Stimulated activated effector memory CD8-positive, alpha-beta T cell treated with anti-CD3 and anti-CD28 coated beads, Interleukin-12 subunit alpha, Interleukin-12 subunit beta, amount 100 ng/mL, for 72 hours (primary cell): ENCODE measurements around the gene ZNF586.
"Not testable (repeated sequence)": the region's sequence is repeated elsewhere in the genome, so short reads cannot be mapped to it uniquely, and the experiment has no call there.

Source experiments
- ATAC-seq: fragments of 150-1000 bp; cut with Tn5 transposase; 2 replicates; pipeline ENCODE4 v1.10.0; 2021
- DNase-seq, 2 donors: peaks; one replicate each; pipeline ENCODE4 v3.0.0; 2021 to 2022; ENCODE audit warnings: low spot score in 2 of 2
- H3K27ac Mint-ChIP-seq: one replicate; pipeline ENCODE4 v1.8.0; 2022; ENCODE audit warnings: mild to moderate bottlenecking, mixed read lengths
- H3K36me3 Mint-ChIP-seq: one replicate; pipeline ENCODE4 v1.8.0; 2022; ENCODE audit warnings: mild to moderate bottlenecking, mixed read lengths
- H3K4me1 Mint-ChIP-seq: one replicate; pipeline ENCODE4 v1.8.0; 2022; ENCODE audit warnings: mixed read lengths
- H3K4me3 Mint-ChIP-seq: one replicate; pipeline ENCODE4 v1.8.0; 2022; ENCODE audit warnings: mild to moderate bottlenecking, mixed read lengths
- H3K9me3 Mint-ChIP-seq: one replicate; pipeline ENCODE4 v1.8.0; 2022; ENCODE audit warnings: mixed read lengths

The ZNF586 gene

GRCh38 chr19:57812975-57813820, 43.7 kb downstream of the ZNF586 start:
- H3K36me3 Mint-ChIP-seq: peaks cover 54% of the 10 kb centered on the region
- peak overlapping the region; percentile 40 for H3K27ac Mint-ChIP-seq
- H3K9me3 Mint-ChIP-seq, DNase-seq: not testable (repeated sequence)
- peak overlapping the region; percentile 97 for H3K4me3 Mint-ChIP-seq
- H3K4me1 Mint-ChIP-seq: peaks cover 42% of the 10 kb centered on the region
- peak; percentile 42 for ATAC-seq

- Mint-ChIP-seq H3K4me3 (peak overlapping the region; percentile 97), H3K9me3 (no peaks in the 10 kb centered on the region), H3K27ac (peak overlapping the region; percentile 94), H3K36me3 (peaks cover 48% of the 10 kb centered on the region), H3K4me1 (peaks cover 42% of the 10 kb centered on the region)
- ATAC-seq (no peak), DNase-seq (no peak)
Measured at GRCh38 chr19:57813919-57814504, 44.5 kb downstream of the ZNF586 start.

- Mint-ChIP-seq H3K4me1 (peaks cover 44% of the 10 kb centered on the region), H3K9me3 (no peaks in the 10 kb centered on the region), H3K4me3 (peak within 1 kb of the TSS; percentile 97), H3K27ac (peak within 1 kb of the TSS; percentile 94), H3K36me3 (peaks cover 48% of the 10 kb centered on the region)
- DNase-seq: peak; percentile 41 to 81
- peak; percentile 84 for ATAC-seq
Measured at GRCh38 chr19:57814505-57815246, 45.2 kb downstream of the ZNF586 start, which contains the start of gene ZNF552. ZNF552 (minus strand) TSS chr19:57814913; CDS start chr19:57814743, 170 bp downstream.

GRCh38 chr19:57815247-57816075, 46.0 kb downstream of the ZNF586 start:
- ATAC-seq (no peak), DNase-seq (no peak)
- H3K27ac Mint-ChIP-seq: peak overlapping the region; percentile 94
- no peaks in the 10 kb centered on the region for H3K9me3 Mint-ChIP-seq
- peaks cover 52% of the 10 kb centered on the region for H3K4me1 Mint-ChIP-seq
- H3K4me3 Mint-ChIP-seq: peak overlapping the region; percentile 97
- peaks cover 48% of the 10 kb centered on the region for H3K36me3 Mint-ChIP-seq

DNA sequence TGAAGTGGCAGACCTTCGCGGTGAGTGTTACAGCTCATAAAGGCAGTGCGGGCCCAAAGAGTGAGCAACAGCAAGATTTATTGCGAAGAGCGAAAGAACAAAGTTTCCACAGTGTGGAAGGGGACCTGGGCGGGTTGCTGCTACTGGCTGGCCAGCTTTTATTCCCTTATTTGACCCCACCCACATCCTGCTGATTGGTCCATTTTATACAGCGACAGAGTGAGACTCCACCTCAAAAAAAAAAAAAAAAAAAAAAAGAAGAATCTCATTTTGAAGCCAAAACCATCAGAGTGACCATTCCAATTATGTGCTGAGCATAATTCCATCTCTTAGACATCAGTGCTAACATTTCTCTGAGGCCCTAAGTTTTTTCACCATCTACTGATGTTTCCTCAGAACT, 47.2 kb downstream of the ZNF586 start:
- no peak for DNase-seq
- Mint-ChIP-seq H3K4me3 (no peak overlapping the region), H3K9me3 (no peaks in the 10 kb centered on the region), H3K36me3 (peaks cover 47% of the 10 kb centered on the region), H3K27ac (no peak overlapping the region), H3K4me1 (peaks cover 60% of the 10 kb centered on the region)
- no peak for ATAC-seq

DNA sequence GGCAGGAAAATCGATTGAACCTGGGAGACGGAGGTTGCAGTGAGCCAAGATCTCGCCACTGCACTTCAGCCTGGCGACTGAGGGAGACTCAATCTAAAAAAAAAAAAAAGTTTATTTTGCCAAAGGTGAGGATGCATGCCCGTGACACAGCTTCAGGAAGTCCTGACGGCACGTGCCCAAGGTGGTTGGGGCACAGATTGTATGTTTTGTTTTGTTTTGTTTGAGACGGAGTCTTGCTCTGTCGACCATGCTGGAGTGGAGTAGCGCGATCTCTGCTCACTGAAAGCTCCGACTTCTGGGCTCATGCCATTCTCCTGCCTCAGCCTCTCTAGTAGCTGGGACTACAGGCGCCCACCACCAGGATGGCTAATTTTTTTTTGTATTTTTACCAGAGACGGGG, 48.5 kb downstream of the ZNF586 start:
- H3K4me1 Mint-ChIP-seq: peaks cover 58% of the 10 kb centered on the region
- H3K9me3 Mint-ChIP-seq: no peaks in the 10 kb centered on the region
- no peak overlapping the region for H3K27ac Mint-ChIP-seq
- peak overlapping the region; percentile 98 for H3K4me3 Mint-ChIP-seq
- peaks cover 49% of the 10 kb centered on the region for H3K36me3 Mint-ChIP-seq
- ATAC-seq: no peak
- no peak for DNase-seq

DNA sequence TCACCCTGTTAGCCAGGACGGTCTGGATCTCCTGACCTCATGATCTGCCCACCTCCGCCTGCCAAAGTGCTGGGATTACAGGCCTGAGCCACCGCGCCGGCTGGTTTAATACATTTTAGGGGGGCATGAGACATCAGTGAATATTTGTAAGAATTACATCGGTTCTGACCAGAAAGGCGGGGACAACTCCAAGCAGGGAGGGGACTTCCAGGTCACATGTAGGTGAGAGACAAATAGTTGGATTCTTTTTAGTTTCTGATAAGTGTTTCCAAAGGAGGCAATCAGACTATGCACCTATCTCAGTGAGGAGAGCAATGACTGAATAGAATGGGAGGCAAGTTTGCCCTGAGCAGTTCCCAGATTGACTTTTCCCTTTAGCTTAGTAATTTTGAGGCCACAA, 48.9 kb downstream of the ZNF586 start:
- H3K27ac Mint-ChIP-seq: no peak overlapping the region
- DNase-seq: no peak
- H3K4me3 Mint-ChIP-seq: peak overlapping the region; percentile 98
- no peak for ATAC-seq
- H3K4me1 Mint-ChIP-seq: peaks cover 58% of the 10 kb centered on the region
- H3K36me3 Mint-ChIP-seq: peaks cover 52% of the 10 kb centered on the region
- no peaks in the 10 kb centered on the region for H3K9me3 Mint-ChIP-seq

GRCh38 chr19:57819475-57820148, 50.1 kb downstream of the ZNF586 start:
- H3K9me3 Mint-ChIP-seq: no peaks in the 10 kb centered on the region
- H3K27ac Mint-ChIP-seq: peak overlapping the region; percentile 99
- DNase-seq (peak; percentile 54 to 84), ATAC-seq (peak; percentile 96)
- H3K36me3 Mint-ChIP-seq: peaks cover 44% of the 10 kb centered on the region
- peak overlapping the region; percentile 98 for H3K4me3 Mint-ChIP-seq
- peaks cover 56% of the 10 kb centered on the region for H3K4me1 Mint-ChIP-seq

DNA sequence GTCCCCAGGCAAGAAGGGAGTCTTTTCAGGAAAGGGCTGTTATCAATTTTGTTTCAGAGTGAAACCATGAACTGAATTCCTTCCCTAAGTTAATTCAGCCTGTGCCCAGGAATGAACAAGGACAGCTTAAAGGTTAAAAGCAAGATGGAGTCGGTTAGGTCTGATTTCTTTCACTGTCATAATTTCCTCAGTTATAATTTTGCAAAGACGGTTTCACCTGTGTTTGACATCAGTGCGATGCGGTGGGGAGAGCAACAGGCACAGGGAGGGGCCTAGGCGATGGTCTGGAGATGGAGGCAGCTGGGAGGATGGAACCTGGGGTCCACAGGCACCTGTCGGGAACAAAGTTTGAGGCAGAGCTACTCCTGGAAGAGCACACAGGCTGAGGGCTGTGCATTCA, 51.1 kb downstream of the ZNF586 start:
- peaks cover 48% of the 10 kb centered on the region for H3K4me1 Mint-ChIP-seq
- no peak for ATAC-seq
- H3K4me3 Mint-ChIP-seq: peak overlapping the region; percentile 98
- no peak for DNase-seq
- H3K36me3 Mint-ChIP-seq: peaks cover 52% of the 10 kb centered on the region
- H3K9me3 Mint-ChIP-seq: no peaks in the 10 kb centered on the region
- H3K27ac Mint-ChIP-seq: peak overlapping the region; percentile 99

DNA sequence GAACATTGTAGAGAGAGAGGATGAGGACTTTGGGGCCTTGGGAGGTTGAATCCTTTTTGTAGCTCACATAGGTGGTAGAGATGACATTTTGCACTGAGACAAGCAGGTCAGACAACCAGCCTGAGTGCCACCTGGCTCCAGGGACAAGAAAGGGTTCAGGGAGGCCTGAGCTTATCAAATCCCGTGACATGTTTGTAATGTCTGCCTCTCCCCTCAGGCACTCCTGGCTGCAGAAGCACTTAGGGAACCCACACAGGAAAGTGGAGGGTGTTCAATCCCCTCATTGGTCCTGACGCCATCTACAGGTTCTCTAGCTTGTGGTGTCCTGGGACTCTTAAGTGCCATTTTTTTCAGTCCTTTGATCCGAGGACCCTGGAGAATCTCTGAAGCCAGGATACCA, 51.6 kb downstream of the ZNF586 start:
- Mint-ChIP-seq H3K36me3 (peaks cover 57% of the 10 kb centered on the region), H3K4me3 (peak overlapping the region; percentile 98)
- not testable (repeated sequence) for ATAC-seq

GRCh38 chr19:57821501-57821900, 52.0 kb downstream of the ZNF586 start:
- Mint-ChIP-seq H3K4me3 (peak overlapping the region; percentile 98), H3K4me1 (peaks cover 42% of the 10 kb centered on the region), H3K36me3 (peaks cover 61% of the 10 kb centered on the region)
- DNase-seq, H3K27ac Mint-ChIP-seq, ATAC-seq, H3K9me3 Mint-ChIP-seq: not testable (repeated sequence)

More for the DNA sequence above, 51.6 kb downstream of the ZNF586 start:
- DNase-seq, H3K9me3 Mint-ChIP-seq: not testable (repeated sequence)
- Mint-ChIP-seq H3K4me1 (peaks cover 45% of the 10 kb centered on the region), H3K27ac (peak overlapping the region; percentile 99)

DNA sequence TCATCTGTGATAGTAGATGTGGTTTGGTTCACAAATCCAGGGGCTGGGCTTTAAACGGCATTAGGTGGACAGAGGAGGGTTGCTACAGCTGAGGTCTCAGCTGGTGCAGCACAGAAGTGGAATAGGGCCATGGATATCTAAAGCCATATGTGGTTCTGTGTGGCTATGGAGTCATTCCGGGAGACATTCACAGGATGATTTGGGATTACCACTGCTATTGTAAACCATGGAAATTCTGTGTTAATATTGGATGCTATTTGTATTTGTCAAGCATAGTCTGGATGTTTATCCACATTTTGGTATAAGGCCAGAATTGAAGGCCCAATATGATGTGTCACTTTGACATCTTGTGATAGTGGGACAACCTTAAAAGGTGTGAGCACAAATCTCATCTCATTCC, 53.7 kb downstream of the ZNF586 start:
- not testable (repeated sequence) for ATAC-seq, H3K4me3 Mint-ChIP-seq, H3K9me3 Mint-ChIP-seq, DNase-seq
- Mint-ChIP-seq H3K36me3 (peaks cover 71% of the 10 kb centered on the region), H3K4me1 (peaks cover 49% of the 10 kb centered on the region), H3K27ac (peak overlapping the region; percentile 32)

- H3K4me1 Mint-ChIP-seq: peaks cover 49% of the 10 kb centered on the region
- H3K4me3 Mint-ChIP-seq, DNase-seq, ATAC-seq, H3K9me3 Mint-ChIP-seq: not testable (repeated sequence)
- H3K36me3 Mint-ChIP-seq: peaks cover 74% of the 10 kb centered on the region
- peak overlapping the region; percentile 32 for H3K27ac Mint-ChIP-seq
Measured at GRCh38 chr19:57823608-57824007, 54.1 kb downstream of the ZNF586 start.

DNA sequence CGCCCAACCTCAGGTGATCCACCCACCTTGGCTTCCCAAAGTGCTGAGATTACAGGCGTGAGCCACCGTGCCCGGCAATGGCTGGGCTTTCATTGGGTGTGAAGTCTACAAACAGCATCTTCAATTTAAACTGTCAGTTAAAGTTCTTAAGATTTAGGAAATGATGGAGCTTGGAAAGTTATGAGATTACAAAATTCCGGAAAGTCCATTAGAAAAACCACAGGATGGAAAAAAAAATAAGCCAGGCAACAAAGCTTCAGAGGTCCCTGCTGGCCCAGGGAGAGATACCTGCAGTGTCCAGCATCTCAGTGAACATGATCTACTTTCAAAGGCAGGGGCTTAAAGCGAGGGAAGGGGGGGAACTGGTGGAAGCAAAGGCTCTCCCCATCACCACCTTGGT, 56.0 kb downstream of the ZNF586 start:
- Mint-ChIP-seq H3K36me3 (peaks cover 73% of the 10 kb centered on the region), H3K27ac (no peak overlapping the region), H3K4me3 (no peak overlapping the region), H3K4me1 (peaks cover 49% of the 10 kb centered on the region), H3K9me3 (no peaks in the 10 kb centered on the region)
- no peak for DNase-seq
- no peak for ATAC-seq
